Naive thymus-derived CD4-positive, alpha-beta T cell (primary cell): ENCODE measurements around the gene SIRPB2. TPM values are rescaled to one million over a fixed set of nuclear protein-coding genes. Genes with fewer than 3 reads are reported as not detected.

Source experiments
- ATAC-seq: fragments of 150-1000 bp; cut with Tn5 transposase; 2 replicates; pipeline ENCODE4 v1.10.0; 2021; ENCODE audit warnings: mild to moderate bottlenecking, moderate library complexity
- CTCF ChIA-PET: fragments of 350-600 bp; sonication (Branson Sonifier 250); formaldehyde crosslinking; loops from one replicate; lab custom pipeline; 2021; ENCODE audit warnings: antibody characterized with exemption; lab: Charles Lee
- POLR2A ChIA-PET: fragments of 350-600 bp; sonication (Branson Sonifier 250); formaldehyde crosslinking; loops from one replicate; lab custom pipeline; 2021; ENCODE audit warnings: antibody characterized with exemption, inconsistent platforms; lab: Charles Lee
- DNase-seq, 9 donors: peaks; one replicate each; pipeline versions ENCODE4 v3.0.0 to v3.0.0-alpha.2; 2020 to 2022; ENCODE audit warnings: mixed read lengths in 1 of 9
- H3K27ac ChIP-seq: one replicate; pipeline ENCODE4 v1.7.0; 2013; ENCODE audit warnings: mild to moderate bottlenecking, low read depth, low read length, moderate library complexity
- H3K27me3 ChIP-seq, 2 donors: one replicate each; pipeline ENCODE4 v1.7.0; 2013; ENCODE audit warnings: low read length in 2 of 2, mild to moderate bottlenecking in 2 of 2, moderate library complexity in 2 of 2; ENCODE audit not compliant: control insufficient read depth in 2 of 2, insufficient read depth in 2 of 2
- H3K36me3 ChIP-seq, 3 experiments: 1 replicate in 2 of 3; 2 replicates in 1 of 3; pipeline ENCODE4 v1.7.0; 2013; ENCODE audit warnings: low read length in 3 of 3, mild to moderate bottlenecking in 3 of 3, moderate library complexity in 1 of 3; ENCODE audit not compliant: insufficient read depth in 3 of 3, control insufficient read depth in 2 of 3
- H3K4me1 ChIP-seq, 2 donors: one replicate each; pipeline ENCODE4 v1.7.0; 2013; ENCODE audit warnings: low read length in 2 of 2, mild to moderate bottlenecking in 2 of 2, moderate library complexity in 1 of 2; ENCODE audit not compliant: control insufficient read depth in 2 of 2, insufficient read depth in 2 of 2
- H3K4me3 ChIP-seq: 2 replicates; pipeline ENCODE4 v1.7.0; 2013; ENCODE audit warnings: mild to moderate bottlenecking, low read length
- H3K9me3 ChIP-seq, 3 experiments: 1 replicate in 2 of 3; 2 replicates in 1 of 3; pipeline ENCODE4 v1.7.0; 2013; ENCODE audit warnings: low read length in 3 of 3; ENCODE audit not compliant: control insufficient read depth in 2 of 3
- H3K27ac Mint-ChIP-seq, 9 donors: one replicate each; pipeline ENCODE4 v1.8.0; 2020 to 2022; ENCODE audit warnings: mixed read lengths in 9 of 9, mild to moderate bottlenecking in 8 of 9, moderate library complexity in 5 of 9, inconsistent platforms in 2 of 9
- H3K27me3 Mint-ChIP-seq, 5 donors: one replicate each; pipeline ENCODE4 v1.8.0; 2021 to 2022; ENCODE audit warnings: mixed read lengths in 5 of 5, mild to moderate bottlenecking in 1 of 5
- H3K36me3 Mint-ChIP-seq, 5 donors: one replicate each; pipeline ENCODE4 v1.8.0; 2020 to 2022; ENCODE audit warnings: mixed read lengths in 5 of 5, mild to moderate bottlenecking in 3 of 5, inconsistent platforms in 1 of 5
- H3K4me1 Mint-ChIP-seq, 7 donors: one replicate each; pipeline ENCODE4 v1.8.0; 2020 to 2022; ENCODE audit warnings: mixed read lengths in 7 of 7, mild to moderate bottlenecking in 3 of 7, inconsistent platforms in 1 of 7
- H3K4me3 Mint-ChIP-seq, 10 donors: one replicate each; pipeline ENCODE4 v1.8.0; 2020 to 2022; ENCODE audit warnings: mild to moderate bottlenecking in 10 of 10, mixed read lengths in 10 of 10, moderate library complexity in 6 of 10, inconsistent platforms in 2 of 10
- H3K9me3 Mint-ChIP-seq, 11 donors: one replicate each; pipeline ENCODE4 v1.8.0; 2020 to 2022; ENCODE audit warnings: mixed read lengths in 11 of 11, mild to moderate bottlenecking in 4 of 11, inconsistent platforms in 1 of 11, moderate library complexity in 1 of 11
- intact Hi-C, 2 donors: fragments of 100-400 bp; cut with micrococcal nuclease; formaldehyde crosslinking; loops; one replicate each; pipeline ENCODE4 v1.15.1; 2023
- polyA plus RNA-seq, 2 donors: library from polyadenylated mRNA; unstranded; fragments of 300-500 nt; fragmentation: Illumina TruSeq; gene quantifications; one replicate each; pipeline ENCODE4 v1.2.3, GENCODE V29; 2021
- total RNA-seq, 6 experiments: library from RNA in 5 of 6; stranded (reverse) in 5 of 6; gene quantifications; 1 replicate in 5 of 6; 2 replicates in 1 of 6; pipeline ENCODE4 v1.2.3 and lab custom pipeline; 2021 to 2026

SIRPB2 gene
- total and polyA plus RNA-seq, 7 experiments from 2014 or later = 0.07 to 29.0 (median 0.38) TPM; not detected in 2

DNA sequence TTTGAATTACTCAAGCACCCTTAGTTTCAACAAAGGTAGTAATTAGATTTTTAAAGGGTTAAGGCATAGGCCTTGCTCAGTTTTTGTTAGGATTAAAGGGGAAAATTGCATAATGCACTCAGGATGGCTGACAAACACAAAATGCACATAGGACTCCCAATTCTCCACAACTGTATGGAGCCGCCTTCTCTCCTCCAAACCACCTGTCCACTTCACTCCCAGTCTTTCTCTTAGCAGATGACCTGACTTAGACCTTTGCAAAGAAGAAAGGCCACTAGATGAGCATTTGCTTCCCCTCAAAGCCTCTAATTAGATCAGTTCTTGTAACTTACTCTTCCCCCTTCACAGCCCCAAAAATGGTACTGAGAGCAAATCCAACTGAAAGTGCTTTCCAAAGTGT lies 44.7 kb downstream of the SIRPB2 start:
- Histone ChIP-seq H3K27me3 (no peaks in the 10 kb centered on the region), H3K4me1 (no peaks in the 10 kb centered on the region), H3K36me3 (peaks cover 49 to 100% (median 59%) of the 10 kb centered on the region in 3 experiments), H3K4me3 (no peak overlapping the region), H3K27ac (no peak overlapping the region), H3K9me3 (no peaks in the 10 kb centered on the region)
- H3K9me3 Mint-ChIP-seq = peaks cover 0 to 2% (median 0%) of the 10 kb centered on the region in 11 donors
- POLR2A ChIA-PET = no interaction called here
- peaks cover 0 to 18% (median 7%) of the 10 kb centered on the region in 7 donors for H3K4me1 Mint-ChIP-seq
- ATAC-seq (no peak), DNase-seq (no peak)
- intact Hi-C loops = no loop called here
- H3K36me3 Mint-ChIP-seq = peaks cover 22 to 49% (median 30%) of the 10 kb centered on the region in 5 donors
- no peaks in the 10 kb centered on the region for H3K27me3 Mint-ChIP-seq
- CTCF ChIA-PET = interaction anchor here (0.7 to 1.5 kb wide), 3 partner anchors 8 to 21 kb away, joined by 3 to 5 read pairs (median 4); partner anchors contain the start of gene NSFL1C
- no peak overlapping the region for H3K4me3 Mint-ChIP-seq
- H3K27ac Mint-ChIP-seq = peak overlapping the region in 1 of 9 donors; percentile 22

DNA sequence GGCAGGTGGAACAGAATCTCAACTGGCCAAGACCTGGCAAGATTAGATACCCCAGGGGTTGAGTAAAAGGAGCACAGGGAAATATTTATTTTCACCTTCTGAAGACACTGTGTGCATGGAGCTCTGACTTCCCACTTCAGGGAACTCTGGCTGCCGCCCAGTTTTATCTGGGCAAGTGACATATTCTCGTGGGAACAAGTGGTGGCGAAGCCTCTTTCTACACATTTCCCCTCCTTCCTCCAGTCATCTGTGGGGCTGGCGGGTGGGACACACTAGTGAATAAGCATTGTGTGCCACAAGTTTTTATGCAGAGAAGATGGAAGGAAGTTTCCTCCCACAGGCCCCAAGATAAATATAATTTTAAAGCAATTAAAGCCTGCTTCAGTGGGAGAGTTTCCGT lies 48.1 kb downstream of the SIRPB2 start:
- H3K4me1 Mint-ChIP-seq = peaks cover 9 to 32% (median 23%) of the 10 kb centered on the region in 7 donors
- no peak overlapping the region for H3K27ac ChIP-seq
- ChIA-PET CTCF (no interaction called here), POLR2A (no interaction called here)
- H3K4me1 ChIP-seq = peaks cover 0 to 4% of the 10 kb centered on the region in 2 donors
- peaks cover 16 to 35% (median 24%) of the 10 kb centered on the region in 5 donors for H3K36me3 Mint-ChIP-seq
- no peaks in the 10 kb centered on the region for H3K27me3 ChIP-seq
- intact Hi-C loops = no loop called here
- peaks cover 18 to 78% (median 36%) of the 10 kb centered on the region in 3 experiments for H3K36me3 ChIP-seq
- no peaks in the 10 kb centered on the region for H3K9me3 Mint-ChIP-seq
- H3K9me3 ChIP-seq = no peaks in the 10 kb centered on the region
- peak overlapping the region in 1 of 9 donors; percentile 14 for H3K27ac Mint-ChIP-seq
- H3K27me3 Mint-ChIP-seq = no peaks in the 10 kb centered on the region
- no peak overlapping the region for H3K4me3 Mint-ChIP-seq
- H3K4me3 ChIP-seq = no peak overlapping the region
- ATAC-seq (no peak), DNase-seq (no peak)

- Mint-ChIP-seq H3K4me3 (no peak overlapping the region), H3K9me3 (no peaks in the 10 kb centered on the region), H3K36me3 (peaks cover 14 to 30% (median 24%) of the 10 kb centered on the region in 5 donors), H3K4me1 (peaks cover 11 to 35% (median 23%) of the 10 kb centered on the region in 7 donors), H3K27ac (peak overlapping the region in 3 of 9 donors; percentile 15 to 51 (median 41)), H3K27me3 (peaks cover 0 to 2% (median 0%) of the 10 kb centered on the region in 5 donors)
- H3K4me1 ChIP-seq = peaks cover 0 to 4% of the 10 kb centered on the region in 2 donors
- H3K27me3 ChIP-seq = no peaks in the 10 kb centered on the region
- CTCF ChIA-PET = no interaction called here
- H3K4me3 ChIP-seq = no peak overlapping the region
- H3K27ac ChIP-seq = no peak overlapping the region
- no peak for ATAC-seq
- no peak for DNase-seq
- peaks cover 12 to 70% (median 32%) of the 10 kb centered on the region in 3 experiments for H3K36me3 ChIP-seq
- POLR2A ChIA-PET = no interaction called here
- H3K9me3 ChIP-seq = no peaks in the 10 kb centered on the region
- intact Hi-C loops = no loop called here
Observed at GRCh38 chr20:1442304-1442703, 48.9 kb downstream of the SIRPB2 start.

DNA sequence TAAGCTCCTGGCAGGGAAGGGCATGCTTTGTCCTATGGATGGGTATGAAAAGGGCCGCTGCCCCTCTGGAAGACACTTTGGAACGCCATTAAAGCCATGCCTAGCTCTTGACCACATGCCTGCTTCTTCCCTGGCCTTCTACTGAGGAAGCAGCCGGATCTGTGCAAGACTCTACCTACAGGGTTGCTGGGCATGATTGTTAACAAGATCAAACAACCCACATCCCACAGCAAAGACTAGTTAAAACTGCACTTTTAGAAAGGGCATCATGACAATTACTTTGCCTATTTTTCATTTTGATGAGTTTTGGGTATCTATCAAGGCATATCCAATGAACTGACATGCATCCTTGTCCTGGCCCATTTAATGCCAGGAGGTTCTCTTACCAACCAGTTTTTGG lies 50.1 kb downstream of the SIRPB2 start:
- CTCF ChIA-PET = interaction anchor here (0.7 kb wide), 1 partner anchor 17 kb away, joined by 3 read pairs; no protein-coding TSS in a partner anchor

DNA sequence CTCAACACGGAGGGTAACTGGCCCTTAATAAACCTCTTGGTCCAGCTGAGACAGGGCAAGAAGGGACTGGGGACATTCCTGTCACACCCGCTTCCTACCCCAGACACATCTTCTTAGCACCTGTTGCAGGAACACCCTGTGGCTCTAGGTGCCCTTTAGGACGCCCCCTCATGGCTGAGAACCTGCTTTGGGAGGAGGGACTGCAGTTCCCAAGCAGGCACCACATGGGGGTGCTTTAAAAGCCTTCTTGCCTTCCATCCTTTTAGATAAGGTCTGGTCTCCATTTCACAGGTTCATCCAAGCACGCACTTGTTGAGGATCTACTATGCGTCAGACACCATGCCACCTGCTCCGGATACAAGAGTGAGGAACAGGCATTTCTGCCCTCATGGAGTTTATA lies 51.2 kb downstream of the SIRPB2 start:
- peak in 1 of 9 donors; percentile 18 for DNase-seq
- Histone ChIP-seq H3K36me3 (peaks cover 7 to 47% (median 10%) of the 10 kb centered on the region in 3 experiments), H3K9me3 (no peaks in the 10 kb centered on the region), H3K4me1 (peaks cover 5 to 9% of the 10 kb centered on the region in 2 donors), H3K27ac (no peak overlapping the region), H3K4me3 (no peak overlapping the region), H3K27me3 (no peaks in the 10 kb centered on the region)
- H3K36me3 Mint-ChIP-seq = peaks cover 8 to 17% (median 13%) of the 10 kb centered on the region in 5 donors
- peaks cover 17 to 45% (median 36%) of the 10 kb centered on the region in 7 donors for H3K4me1 Mint-ChIP-seq
- intact Hi-C loops = no loop called here
- no peaks in the 10 kb centered on the region for H3K9me3 Mint-ChIP-seq
- ATAC-seq = no peak
- peak overlapping the region in 2 of 9 donors; percentile 8 to 27 for H3K27ac Mint-ChIP-seq
- peaks cover 0 to 4% (median 0%) of the 10 kb centered on the region in 5 donors for H3K27me3 Mint-ChIP-seq
- no peak overlapping the region for H3K4me3 Mint-ChIP-seq
- ChIA-PET CTCF (no interaction called here), POLR2A (interaction anchor here (1.1 kb wide), 1 partner anchor 12 kb away, joined by 3 read pairs; no protein-coding TSS in a partner anchor)

More for the DNA sequence above, 50.1 kb downstream of the SIRPB2 start:
- Histone ChIP-seq H3K9me3 (no peaks in the 10 kb centered on the region), H3K4me3 (no peak overlapping the region), H3K36me3 (peaks cover 12 to 58% (median 21%) of the 10 kb centered on the region in 3 experiments), H3K27ac (no peak overlapping the region), H3K4me1 (peaks cover 0 to 4% of the 10 kb centered on the region in 2 donors), H3K27me3 (no peaks in the 10 kb centered on the region)
- POLR2A ChIA-PET = interaction anchor here (1.1 kb wide), 1 partner anchor 13 kb away, joined by 3 read pairs; no protein-coding TSS in a partner anchor
- H3K27me3 Mint-ChIP-seq = peaks cover 0 to 4% (median 0%) of the 10 kb centered on the region in 5 donors
- intact Hi-C loops = no loop called here
- ATAC-seq = peak; percentile 40
- no peak overlapping the region for H3K4me3 Mint-ChIP-seq
- peak overlapping the region in 2 of 9 donors; percentile 14 to 66 for H3K27ac Mint-ChIP-seq
- H3K4me1 Mint-ChIP-seq = peaks cover 14 to 38% (median 26%) of the 10 kb centered on the region in 7 donors
- H3K9me3 Mint-ChIP-seq = no peaks in the 10 kb centered on the region
- DNase-seq = peak in 2 of 9 donors; percentile 16 to 21
- H3K36me3 Mint-ChIP-seq = peaks cover 14 to 24% (median 17%) of the 10 kb centered on the region in 5 donors

- intact Hi-C loops = no loop called here
Observed at GRCh38 chr20:1438361-1438760, 52.9 kb downstream of the SIRPB2 start.

More at GRCh38 chr20:1438361-1438760, 52.9 kb downstream of the SIRPB2 start:
- no peak overlapping the region for H3K4me3 Mint-ChIP-seq
- peaks cover 0 to 2% (median 0%) of the 10 kb centered on the region in 11 donors for H3K9me3 Mint-ChIP-seq
- no peak overlapping the region for H3K4me3 ChIP-seq
- H3K4me1 ChIP-seq = peaks cover 11 to 17% of the 10 kb centered on the region in 2 donors
- ChIA-PET POLR2A (interaction anchor here (0.6 to 2.0 kb wide), 3 partner anchors 49 to 1081 kb away, joined by 3 to 5 read pairs (median 3); no protein-coding TSS in a partner anchor), CTCF (interaction anchor here (0.8 to 3.0 kb wide), 11 partner anchors 9 to 238 kb away, joined by 3 to 17 read pairs (median 4); no protein-coding TSS in a partner anchor)
- peaks cover 25 to 50% (median 45%) of the 10 kb centered on the region in 7 donors for H3K4me1 Mint-ChIP-seq
- H3K36me3 ChIP-seq = peaks cover 6 to 31% (median 7%) of the 10 kb centered on the region in 3 experiments
- no peak for ATAC-seq
- H3K27me3 Mint-ChIP-seq = peaks cover 0 to 15% (median 0%) of the 10 kb centered on the region in 5 donors
- H3K27ac Mint-ChIP-seq = no peak overlapping the region
- H3K27ac ChIP-seq = no peak overlapping the region
- H3K27me3 ChIP-seq = no peaks in the 10 kb centered on the region
- H3K9me3 ChIP-seq = no peaks in the 10 kb centered on the region
- no peak for DNase-seq
- peaks cover 3 to 24% (median 7%) of the 10 kb centered on the region in 5 donors for H3K36me3 Mint-ChIP-seq
